ENCODE results near the gene IL1R2. TPM values are rescaled to one million over a fixed set of nuclear protein-coding genes. Genes with fewer than 3 reads are reported as not detected.
A peak's percentile ranks its signal among the peaks of the same experiment; 100 is the strongest.

Gene IL1R2
- total RNA-seq, 1 donor from 2014 or later, result 101 TPM

- no peak for DNase-seq (ENCODE audit: low spot score)
Measured at GRCh38 chr2:102016399-102016955, 24.7 kb downstream of the IL1R2 start.

- DNase-seq (ENCODE audit: low spot score), result no peak
Measured at GRCh38 chr2:102018823-102019445, 27.2 kb downstream of the IL1R2 start.

- DNase-seq (ENCODE audit: low spot score), result peak; percentile 94
Measured at GRCh38 chr2:102020596-102021170, 28.9 kb downstream of the IL1R2 start.

- DNase-seq (ENCODE audit: low spot score), result no peak
Measured at GRCh38 chr2:102021779-102022178, 30.0 kb downstream of the IL1R2 start.

GRCh38 chr2:102022884-102023539, 31.3 kb downstream of the IL1R2 start:
- DNase-seq (ENCODE audit: low spot score), result no peak

GRCh38 chr2:102024410-102024809, 32.6 kb downstream of the IL1R2 start:
- no peak for DNase-seq (ENCODE audit: low spot score)

- no peak for DNase-seq (ENCODE audit: low spot score)
Measured at GRCh38 chr2:102025016-102025501, 33.3 kb downstream of the IL1R2 start.

GRCh38 chr2:102025583-102026267, 34.0 kb downstream of the IL1R2 start:
- no peak for DNase-seq (ENCODE audit: low spot score)

GRCh38 chr2:102027036-102027980, 35.5 kb downstream of the IL1R2 start:
- no peak for DNase-seq (ENCODE audit: low spot score)

GRCh38 chr2:102028470-102028869, 36.7 kb downstream of the IL1R2 start:
- DNase-seq (ENCODE audit: low spot score), result no peak

- no peak for DNase-seq (ENCODE audit: low spot score)
Measured at GRCh38 chr2:102029405-102029804, 37.6 kb downstream of the IL1R2 start.

- DNase-seq (ENCODE audit: low spot score), result no peak
Measured at GRCh38 chr2:102029952-102030351, 38.2 kb downstream of the IL1R2 start.

GRCh38 chr2:102030502-102030854, 38.7 kb downstream of the IL1R2 start:
- no peak for DNase-seq (ENCODE audit: low spot score)

GRCh38 chr2:102030855-102031527, 39.2 kb downstream of the IL1R2 start:
- DNase-seq (ENCODE audit: low spot score), result no peak

- no peak for DNase-seq (ENCODE audit: low spot score)
Measured at GRCh38 chr2:102032368-102033030, 40.7 kb downstream of the IL1R2 start.

GRCh38 chr2:102033031-102033749, 41.4 kb downstream of the IL1R2 start:
- DNase-seq (ENCODE audit: low spot score), result no peak

- no peak for DNase-seq (ENCODE audit: low spot score)
Measured at GRCh38 chr2:102033750-102034682, 42.3 kb downstream of the IL1R2 start.

Measured in mesenteric fat pad (tissue), 1 donor.